ENCODE results near the gene NMNAT2.

DNA sequence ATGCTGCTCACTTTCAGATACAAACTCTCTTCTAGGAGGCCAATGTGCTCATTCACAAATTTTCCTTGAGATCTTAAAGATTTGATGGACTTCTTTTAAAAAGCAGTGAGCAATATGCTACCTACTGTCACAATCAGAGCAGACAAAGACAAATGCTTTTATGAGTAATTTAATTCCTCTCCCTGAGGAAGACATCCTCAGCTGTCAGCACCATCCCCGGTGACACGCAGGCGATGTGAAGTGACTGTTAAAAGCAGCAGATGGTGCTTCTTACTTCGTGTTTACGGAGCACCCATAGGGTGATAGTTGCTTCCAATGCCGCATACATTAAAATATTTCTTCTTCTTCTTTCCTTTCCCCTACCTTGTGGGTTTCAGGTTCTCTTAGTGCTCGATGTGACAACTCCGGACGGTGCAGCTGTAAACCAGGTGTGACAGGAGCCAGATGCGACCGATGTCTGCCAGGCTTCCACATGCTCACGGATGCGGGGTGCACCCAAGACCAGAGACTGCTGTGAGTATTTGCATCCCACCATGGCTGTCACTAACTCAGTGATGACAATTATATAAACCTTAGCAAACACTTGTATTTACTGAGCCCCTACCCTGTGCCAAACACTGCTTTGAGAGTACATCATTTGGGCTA lies 203.0 kb downstream of the NMNAT2 start:
- TF ChIP-seq, protein P1, sequence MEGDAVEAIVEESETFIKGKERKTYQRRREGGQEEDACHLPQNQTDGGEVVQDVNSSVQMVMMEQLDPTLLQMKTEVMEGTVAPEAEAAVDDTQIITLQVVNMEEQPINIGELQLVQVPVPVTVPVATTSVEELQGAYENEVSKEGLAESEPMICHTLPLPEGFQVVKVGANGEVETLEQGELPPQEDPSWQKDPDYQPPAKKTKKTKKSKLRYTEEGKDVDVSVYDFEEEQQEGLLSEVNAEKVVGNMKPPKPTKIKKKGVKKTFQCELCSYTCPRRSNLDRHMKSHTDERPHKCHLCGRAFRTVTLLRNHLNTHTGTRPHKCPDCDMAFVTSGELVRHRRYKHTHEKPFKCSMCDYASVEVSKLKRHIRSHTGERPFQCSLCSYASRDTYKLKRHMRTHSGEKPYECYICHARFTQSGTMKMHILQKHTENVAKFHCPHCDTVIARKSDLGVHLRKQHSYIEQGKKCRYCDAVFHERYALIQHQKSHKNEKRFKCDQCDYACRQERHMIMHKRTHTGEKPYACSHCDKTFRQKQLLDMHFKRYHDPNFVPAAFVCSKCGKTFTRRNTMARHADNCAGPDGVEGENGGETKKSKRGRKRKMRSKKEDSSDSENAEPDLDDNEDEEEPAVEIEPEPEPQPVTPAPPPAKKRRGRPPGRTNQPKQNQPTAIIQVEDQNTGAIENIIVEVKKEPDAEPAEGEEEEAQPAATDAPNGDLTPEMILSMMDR (conservative IDR thresholded peaks at IDR 0.05; ENCODE audit: low read depth, low read length), result no peak
- TF ChIP-seq MXI1 (IDR thresholded peaks at IDR 0.05; ENCODE audit: borderline replicate concordance, low read depth, low read length) (no peak), POLR2A (IDR thresholded peaks at IDR 0.05; ENCODE audit: low read depth, low read length) (no peak), RFX5 (IDR thresholded peaks at IDR 0.05; ENCODE audit: low read depth, low read length) (no peak), MAFK (IDR thresholded peaks at IDR 0.05; ENCODE audit: low read depth, low read length) (no peak), NFE2L2 (IDR thresholded peaks at IDR 0.05; ENCODE audit: low read depth, low read length) (no peak), RCOR1 (IDR thresholded peaks at IDR 0.05; ENCODE audit: insufficient replicate concordance, low read length) (no peak), RAD21 (IDR thresholded peaks at IDR 0.05; ENCODE audit: low read length) (no peak), CEBPB (IDR thresholded peaks at IDR 0.05; ENCODE audit: low read depth, low read length) (no peak), BHLHE40 (IDR thresholded peaks at IDR 0.05; ENCODE audit: low read depth, low read length) (no peak)
- TF ChIP-seq, protein P2, sequence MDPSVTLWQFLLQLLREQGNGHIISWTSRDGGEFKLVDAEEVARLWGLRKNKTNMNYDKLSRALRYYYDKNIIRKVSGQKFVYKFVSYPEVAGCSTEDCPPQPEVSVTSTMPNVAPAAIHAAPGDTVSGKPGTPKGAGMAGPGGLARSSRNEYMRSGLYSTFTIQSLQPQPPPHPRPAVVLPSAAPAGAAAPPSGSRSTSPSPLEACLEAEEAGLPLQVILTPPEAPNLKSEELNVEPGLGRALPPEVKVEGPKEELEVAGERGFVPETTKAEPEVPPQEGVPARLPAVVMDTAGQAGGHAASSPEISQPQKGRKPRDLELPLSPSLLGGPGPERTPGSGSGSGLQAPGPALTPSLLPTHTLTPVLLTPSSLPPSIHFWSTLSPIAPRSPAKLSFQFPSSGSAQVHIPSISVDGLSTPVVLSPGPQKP (IDR thresholded peaks at IDR 0.05; ENCODE audit: borderline replicate concordance, low read depth, low read length), result no peak
- TF ChIP-seq, protein P3, sequence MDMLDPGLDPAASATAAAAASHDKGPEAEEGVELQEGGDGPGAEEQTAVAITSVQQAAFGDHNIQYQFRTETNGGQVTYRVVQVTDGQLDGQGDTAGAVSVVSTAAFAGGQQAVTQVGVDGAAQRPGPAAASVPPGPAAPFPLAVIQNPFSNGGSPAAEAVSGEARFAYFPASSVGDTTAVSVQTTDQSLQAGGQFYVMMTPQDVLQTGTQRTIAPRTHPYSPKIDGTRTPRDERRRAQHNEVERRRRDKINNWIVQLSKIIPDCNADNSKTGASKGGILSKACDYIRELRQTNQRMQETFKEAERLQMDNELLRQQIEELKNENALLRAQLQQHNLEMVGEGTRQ (IDR thresholded peaks at IDR 0.05; ENCODE audit: low read depth, low read length), result no peak

All from IMR-90 (cell line).